ENCODE results near the gene ICOS. TPM values are rescaled to one million over a fixed set of nuclear protein-coding genes. Genes with fewer than 3 reads are reported as not detected.

The ICOS gene
- polyA plus RNA-seq, 1 donor from 2014 or later = not detected

GRCh38 chr2:203997980-203998809 is 61.6 kb downstream of the ICOS start:
- Histone ChIP-seq H3K9me3 (ENCODE audit: low read length) (no peaks in the 10 kb centered on the region), H3K27ac (ENCODE audit: low read length) (no peak overlapping the region), H3K79me2 (replicated peaks; ENCODE audit: insufficient read depth, low read length) (no peaks in the 10 kb centered on the region), H3K36me3 (ENCODE audit: insufficient read depth, low read length) (no peaks in the 10 kb centered on the region), H3F3A (ENCODE audit: insufficient read depth, low read length, poor library complexity, severe bottlenecking) (no peaks in the 10 kb centered on the region), H4K20me1 (ENCODE audit: insufficient read depth) (no peaks in the 10 kb centered on the region), H2AFZ (ENCODE audit: low read depth, low read length) (no peak overlapping the region), H3K9ac (ENCODE audit: low read length) (no peak overlapping the region), H3K4me2 (ENCODE audit: low read length) (no peak overlapping the region), H3K4me3 (ENCODE audit: low read length) (no peak overlapping the region), H3K9me2 (ENCODE audit: insufficient read depth, low read length) (no peaks in the 10 kb centered on the region), H3K27me3 (ENCODE audit: insufficient read depth, low read depth, low read length) (no peaks in the 10 kb centered on the region)
- TF ChIP-seq MXI1 (conservative IDR thresholded peaks at IDR 0.05; ENCODE audit: poor library complexity, severe bottlenecking) (no peak), POLR2AphosphoS5 (IDR thresholded peaks at IDR 0.05) (no peak), TAF1 (IDR thresholded peaks at IDR 0.05; ENCODE audit: low read depth) (no peak), SMC3 (conservative IDR thresholded peaks at IDR 0.05; ENCODE audit: poor library complexity) (no peak), REST (IDR thresholded peaks at IDR 0.05; ENCODE audit: borderline replicate concordance) (no peak), CTCF (IDR thresholded peaks at IDR 0.05; ENCODE audit: poor library complexity, severe bottlenecking) (no peak), EP300 (conservative IDR thresholded peaks at IDR 0.05; ENCODE audit: poor library complexity, severe bottlenecking) (no peak), RAD21 (conservative IDR thresholded peaks at IDR 0.05) (no peak), EZH2 (IDR thresholded peaks at IDR 0.05; ENCODE audit: borderline replicate concordance, insufficient read depth, low read length, poor library complexity, severe bottlenecking) (no peak)

GRCh38 chr2:203999835-204000234 is 63.3 kb downstream of the ICOS start:
- H4K20me1 ChIP-seq (ENCODE audit: insufficient read depth) = no peaks in the 10 kb centered on the region
- H3K79me2 ChIP-seq (replicated peaks; ENCODE audit: insufficient read depth, low read length) = no peaks in the 10 kb centered on the region
- TF ChIP-seq SMC3 (conservative IDR thresholded peaks at IDR 0.05; ENCODE audit: poor library complexity) (no peak), POLR2AphosphoS5 (IDR thresholded peaks at IDR 0.05) (no peak), RAD21 (conservative IDR thresholded peaks at IDR 0.05) (no peak), REST (IDR thresholded peaks at IDR 0.05; ENCODE audit: borderline replicate concordance) (no peak), MXI1 (conservative IDR thresholded peaks at IDR 0.05; ENCODE audit: poor library complexity, severe bottlenecking) (no peak), EP300 (conservative IDR thresholded peaks at IDR 0.05; ENCODE audit: poor library complexity, severe bottlenecking) (no peak)
- H3K36me3 ChIP-seq (ENCODE audit: insufficient read depth, low read length) = no peaks in the 10 kb centered on the region
- no peak overlapping the region for H3K4me2 ChIP-seq (ENCODE audit: low read length)
- no peak overlapping the region for H3K9ac ChIP-seq (ENCODE audit: low read length)
- no peak overlapping the region for H3K27ac ChIP-seq (ENCODE audit: low read length)
- H3K9me2 ChIP-seq (ENCODE audit: insufficient read depth, low read length) = no peaks in the 10 kb centered on the region
- no peak overlapping the region for H3K4me3 ChIP-seq (ENCODE audit: low read length)
- H3K9me3 ChIP-seq (ENCODE audit: low read length) = no peaks in the 10 kb centered on the region
- H2AFZ ChIP-seq (ENCODE audit: low read depth, low read length) = no peak overlapping the region
- no peaks in the 10 kb centered on the region for H3F3A ChIP-seq (ENCODE audit: insufficient read depth, low read length, poor library complexity, severe bottlenecking)
- no peaks in the 10 kb centered on the region for H3K27me3 ChIP-seq (ENCODE audit: insufficient read depth, low read depth, low read length)
